ENCODE results near the gene TLE1.

TLE1 gene

GRCh38 chr9:81573415-81574321 lies 115.7 kb downstream of the TLE1 start:
- DNase-seq, result no peak

GRCh38 chr9:81570083-81570482 lies 119.3 kb downstream of the TLE1 start:
- no peak for DNase-seq

- no peak for DNase-seq
These were observed 123.2 kb downstream of the TLE1 start for GRCh38 chr9:81566074-81566698.

- no peak for DNase-seq
These were observed 123.7 kb downstream of the TLE1 start for GRCh38 chr9:81565609-81566008.

- no peak for DNase-seq
These were observed 124.2 kb downstream of the TLE1 start for GRCh38 chr9:81565144-81565543.

- no peak for DNase-seq
These were observed 124.7 kb downstream of the TLE1 start for GRCh38 chr9:81564632-81565031.

- no peak for DNase-seq
These were observed 125.6 kb downstream of the TLE1 start for GRCh38 chr9:81563739-81564138.

- DNase-seq, result no peak
These were observed 126.3 kb downstream of the TLE1 start for GRCh38 chr9:81563020-81563407.

- no peak for DNase-seq
These were observed 126.9 kb downstream of the TLE1 start for GRCh38 chr9:81562231-81563019.

- no peak for DNase-seq
These were observed 128.3 kb downstream of the TLE1 start for GRCh38 chr9:81560851-81561732.

GRCh38 chr9:81559709-81560108 lies 129.6 kb downstream of the TLE1 start:
- no peak for DNase-seq

- no peak for DNase-seq
These were observed 130.2 kb downstream of the TLE1 start for GRCh38 chr9:81559197-81559596.

- DNase-seq, result no peak
These were observed 131.1 kb downstream of the TLE1 start for GRCh38 chr9:81558091-81558830.

- DNase-seq, result no peak
These were observed 131.8 kb downstream of the TLE1 start for GRCh38 chr9:81557452-81558090.

GRCh38 chr9:81556923-81557322 lies 132.4 kb downstream of the TLE1 start:
- DNase-seq, result no peak

- no peak for DNase-seq
These were observed 136.8 kb downstream of the TLE1 start for GRCh38 chr9:81552581-81552991.

- no peak for DNase-seq
These were observed 139.2 kb downstream of the TLE1 start for GRCh38 chr9:81550207-81550583.

GRCh38 chr9:81549500-81550206 lies 139.7 kb downstream of the TLE1 start:
- no peak for DNase-seq

- DNase-seq, result no peak
These were observed 140.4 kb downstream of the TLE1 start for GRCh38 chr9:81548911-81549310.

GRCh38 chr9:81546489-81546888 lies 142.9 kb downstream of the TLE1 start:
- no peak for DNase-seq

- no peak for DNase-seq
These were observed 145.7 kb downstream of the TLE1 start for GRCh38 chr9:81543695-81544094.

Data from AML-193 (cell line).